ENCODE results near the gene PLCH1.

DNA sequence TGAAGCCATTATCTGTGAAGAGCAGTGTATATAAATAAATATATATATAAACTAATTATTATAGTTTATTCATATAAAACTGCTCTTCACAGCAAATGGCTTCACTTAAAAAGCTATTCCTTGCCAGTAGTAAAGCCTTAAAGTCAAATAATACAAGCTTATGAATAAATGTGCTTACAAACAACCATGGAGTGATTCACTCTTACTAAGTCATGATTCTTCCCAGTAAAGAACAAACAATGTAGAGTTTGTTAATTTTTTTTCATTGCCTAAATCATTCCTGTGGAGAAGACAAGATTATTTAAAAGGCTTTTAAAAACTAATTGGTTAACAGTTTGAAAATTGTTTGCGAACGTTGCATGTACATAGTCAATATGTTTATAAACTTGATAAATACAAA is 140.7 kb downstream of the PLCH1 start:
- TF ChIP-seq, protein P1, sequence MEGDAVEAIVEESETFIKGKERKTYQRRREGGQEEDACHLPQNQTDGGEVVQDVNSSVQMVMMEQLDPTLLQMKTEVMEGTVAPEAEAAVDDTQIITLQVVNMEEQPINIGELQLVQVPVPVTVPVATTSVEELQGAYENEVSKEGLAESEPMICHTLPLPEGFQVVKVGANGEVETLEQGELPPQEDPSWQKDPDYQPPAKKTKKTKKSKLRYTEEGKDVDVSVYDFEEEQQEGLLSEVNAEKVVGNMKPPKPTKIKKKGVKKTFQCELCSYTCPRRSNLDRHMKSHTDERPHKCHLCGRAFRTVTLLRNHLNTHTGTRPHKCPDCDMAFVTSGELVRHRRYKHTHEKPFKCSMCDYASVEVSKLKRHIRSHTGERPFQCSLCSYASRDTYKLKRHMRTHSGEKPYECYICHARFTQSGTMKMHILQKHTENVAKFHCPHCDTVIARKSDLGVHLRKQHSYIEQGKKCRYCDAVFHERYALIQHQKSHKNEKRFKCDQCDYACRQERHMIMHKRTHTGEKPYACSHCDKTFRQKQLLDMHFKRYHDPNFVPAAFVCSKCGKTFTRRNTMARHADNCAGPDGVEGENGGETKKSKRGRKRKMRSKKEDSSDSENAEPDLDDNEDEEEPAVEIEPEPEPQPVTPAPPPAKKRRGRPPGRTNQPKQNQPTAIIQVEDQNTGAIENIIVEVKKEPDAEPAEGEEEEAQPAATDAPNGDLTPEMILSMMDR (IDR thresholded peaks at IDR 0.05) = no peak
- TF ChIP-seq ZFX (IDR thresholded peaks at IDR 0.05; ENCODE audit: borderline replicate concordance) = no peak

Data from 22Rv1 (cell line).